H1 (cell line): ENCODE data around the gene LPP. TPM values are rescaled to one million over a fixed set of nuclear protein-coding genes. Genes with fewer than 3 reads are reported as not detected.

Source experiments
- CHD1 ChIP-seq: IDR thresholded peaks from 2 replicates; pipeline ENCODE4 v1.6.1; 2012; ENCODE audit warnings: low read depth, low read length, improper control_type of control experiment
- CREB1 ChIP-seq: IDR thresholded peaks from 2 replicates; pipeline ENCODE4 v1.6.1; 2012; ENCODE audit warnings: inconsistent platforms
- EGR1 ChIP-seq: IDR thresholded peaks from 2 replicates; pipeline ENCODE4 v1.6.1; 2011; ENCODE audit warnings: low read depth, low read length, borderline replicate concordance
- KDM4A ChIP-seq: IDR thresholded peaks from one replicate; pipeline ENCODE4 v1.7.1; 2012; ENCODE audit warnings: low read depth, mild to moderate bottlenecking, moderate library complexity, low read length, inconsistent platforms; ENCODE audit not compliant: severe bottlenecking
- NANOG ChIP-seq: IDR thresholded peaks from 2 replicates; pipeline ENCODE4 v1.6.1; 2011; ENCODE audit warnings: low read length, low read depth, mild to moderate bottlenecking, inconsistent platforms; ENCODE audit not compliant: insufficient read depth, poor library complexity, severe bottlenecking
- POU5F1 ChIP-seq: IDR thresholded peaks from 2 replicates; pipeline ENCODE4 v1.6.1; 2011; ENCODE audit warnings: low read depth, mild to moderate bottlenecking, low read length, moderate library complexity
- TAF7 ChIP-seq: optimal IDR thresholded peaks from 2 replicates; pipeline ENCODE3; 2011; ENCODE audit warnings: low read depth, mild to moderate bottlenecking, inconsistent platforms, low read length, moderate library complexity, borderline replicate concordance
- polyA plus RNA-seq, 7 experiments: library from polyadenylated mRNA; depleted of rRNA in 3 of 7; stranded (reverse) in 5 of 7; unstranded in 2 of 7; fragments of >200 nt in 5 of 7; fragments of 200-250 nt in 2 of 7; gene quantifications; 1 replicate in 5 of 7; 2 replicates in 1 of 7; 4 replicates in 1 of 7; pipeline versions ENCODE4 v1.2.1 to v1.2.3, GENCODE V29; 2011 to 2013; ENCODE audit warnings: missing spikeins in 2 of 7, mixed read lengths in 2 of 7
- total RNA-seq: library from RNA; stranded (reverse); fragmentation: NEBNext Ultra II Directional; extraction: Animal tissue kit (Norgen Biotek cat#: 25700); gene quantifications from 2 replicates; pipeline ENCODE4 v1.2.1, GENCODE V29; 2021
- TF ChIP-seq, protein P1 (sequence below), 3 experiments: IDR thresholded peaks; 1 replicate in 2 of 3; 2 replicates in 1 of 3; pipeline versions ENCODE4 v1.5.1 to v1.6.1; 2011; ENCODE audit warnings: low read length in 3 of 3, mild to moderate bottlenecking in 3 of 3, inconsistent platforms in 2 of 3, low read depth in 1 of 3, moderate library complexity in 1 of 3; ENCODE audit not compliant: insufficient read depth in 1 of 3; ENCODE audit errors: control extremely low read depth in 1 of 3

LPP gene
- total and polyA plus RNA-seq, 2 of the 8 experiments (the other 6 are each of a cell fraction or from before 2014, with no cell fraction given), result 10.0 to 53.3 TPM

DNA sequence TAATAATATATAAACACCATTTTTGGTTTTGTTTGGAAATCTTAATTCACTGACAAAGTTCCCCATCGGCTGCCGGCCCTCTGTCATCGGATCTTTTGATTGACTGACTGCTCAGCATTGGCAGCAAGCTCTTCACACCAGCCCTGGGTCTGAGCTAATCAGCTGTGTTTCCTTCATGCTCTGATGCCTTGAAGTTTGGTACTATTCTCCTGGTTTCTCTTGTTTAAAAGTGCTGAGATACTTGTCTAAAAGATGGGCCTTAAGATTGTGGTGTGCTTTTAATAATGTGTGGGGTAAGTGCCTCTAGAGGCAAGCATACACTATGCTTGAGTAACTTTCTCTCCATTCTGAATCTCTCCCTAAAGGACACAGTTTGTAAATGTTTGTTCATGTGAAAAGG lies 602.3 kb downstream of the LPP start (continued):
- TF ChIP-seq, protein P1, sequence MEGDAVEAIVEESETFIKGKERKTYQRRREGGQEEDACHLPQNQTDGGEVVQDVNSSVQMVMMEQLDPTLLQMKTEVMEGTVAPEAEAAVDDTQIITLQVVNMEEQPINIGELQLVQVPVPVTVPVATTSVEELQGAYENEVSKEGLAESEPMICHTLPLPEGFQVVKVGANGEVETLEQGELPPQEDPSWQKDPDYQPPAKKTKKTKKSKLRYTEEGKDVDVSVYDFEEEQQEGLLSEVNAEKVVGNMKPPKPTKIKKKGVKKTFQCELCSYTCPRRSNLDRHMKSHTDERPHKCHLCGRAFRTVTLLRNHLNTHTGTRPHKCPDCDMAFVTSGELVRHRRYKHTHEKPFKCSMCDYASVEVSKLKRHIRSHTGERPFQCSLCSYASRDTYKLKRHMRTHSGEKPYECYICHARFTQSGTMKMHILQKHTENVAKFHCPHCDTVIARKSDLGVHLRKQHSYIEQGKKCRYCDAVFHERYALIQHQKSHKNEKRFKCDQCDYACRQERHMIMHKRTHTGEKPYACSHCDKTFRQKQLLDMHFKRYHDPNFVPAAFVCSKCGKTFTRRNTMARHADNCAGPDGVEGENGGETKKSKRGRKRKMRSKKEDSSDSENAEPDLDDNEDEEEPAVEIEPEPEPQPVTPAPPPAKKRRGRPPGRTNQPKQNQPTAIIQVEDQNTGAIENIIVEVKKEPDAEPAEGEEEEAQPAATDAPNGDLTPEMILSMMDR (IDR thresholded peaks at IDR 0.05; ENCODE audit: control extremely low read depth in 1 of 3, insufficient read depth in 1 of 3, low read depth in 1 of 3, low read length in 3 of 3), result no peak
- TF ChIP-seq NANOG (no peak), TAF7 (no peak), CREB1 (no peak), CHD1 (no peak), EGR1 (no peak), KDM4A (no peak), POU5F1 (no peak)
